CD4-positive, alpha-beta T cell treated with Interleukin-12 subunit alpha and Interleukin-12 subunit beta, for 1 hour (primary cell): Measurements from ENCODE around the gene PYM1.

ENCODE experiments used
- DNase-seq: peaks from one replicate; pipeline ENCODE4 v3.0.0-alpha.2; 2020

PYM1 gene

DNA sequence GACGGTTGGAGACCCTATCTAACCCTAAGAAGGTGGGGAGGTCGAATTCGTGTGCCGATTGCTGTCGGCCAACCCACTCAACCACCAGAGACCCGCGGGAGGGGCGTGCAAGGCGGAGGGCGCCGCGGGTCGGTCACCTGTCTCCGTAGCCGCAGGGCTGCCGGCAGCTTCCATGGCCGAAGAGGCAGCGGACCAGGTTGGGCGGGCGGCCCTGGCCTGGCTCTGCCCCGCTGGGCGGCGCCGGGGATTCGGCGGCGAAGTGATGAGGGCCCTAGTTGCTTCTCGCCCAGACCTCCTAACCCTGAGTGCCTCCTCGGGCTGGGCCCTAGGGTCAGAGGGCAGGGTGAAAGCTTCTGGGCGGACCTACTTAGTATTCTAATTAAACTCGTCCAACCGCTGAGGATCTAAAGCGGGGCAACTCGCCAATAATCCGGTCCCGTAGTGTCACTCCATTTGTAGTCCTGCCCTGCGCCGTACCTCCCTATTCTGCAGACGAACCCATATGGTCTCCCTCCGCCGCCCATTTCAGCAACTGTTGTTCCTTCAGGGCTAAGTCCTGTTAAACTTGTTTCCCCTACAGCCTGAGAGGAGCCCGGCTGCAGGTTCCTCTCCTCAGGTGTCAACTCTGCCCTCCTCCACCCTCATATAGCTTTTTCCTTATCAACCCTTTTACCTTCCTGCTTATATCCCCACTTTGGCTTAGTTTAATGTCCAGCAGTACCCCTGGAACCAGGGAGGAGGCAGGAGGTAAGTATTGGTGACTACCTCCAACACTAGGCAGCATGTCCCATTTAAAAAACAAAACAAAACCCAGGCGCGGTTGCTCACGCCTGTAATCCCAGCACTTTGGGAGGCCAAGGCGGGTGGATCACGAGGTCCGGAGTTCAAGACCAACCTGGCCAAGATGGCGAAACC lies at the start of gene PYM1:
PYM1 (minus strand) TSS at position 307 of the 915 bp plus-strand sequence; CDS start at position 174, 133 bp downstream.
- peak; percentile 78 for DNase-seq

DNA sequence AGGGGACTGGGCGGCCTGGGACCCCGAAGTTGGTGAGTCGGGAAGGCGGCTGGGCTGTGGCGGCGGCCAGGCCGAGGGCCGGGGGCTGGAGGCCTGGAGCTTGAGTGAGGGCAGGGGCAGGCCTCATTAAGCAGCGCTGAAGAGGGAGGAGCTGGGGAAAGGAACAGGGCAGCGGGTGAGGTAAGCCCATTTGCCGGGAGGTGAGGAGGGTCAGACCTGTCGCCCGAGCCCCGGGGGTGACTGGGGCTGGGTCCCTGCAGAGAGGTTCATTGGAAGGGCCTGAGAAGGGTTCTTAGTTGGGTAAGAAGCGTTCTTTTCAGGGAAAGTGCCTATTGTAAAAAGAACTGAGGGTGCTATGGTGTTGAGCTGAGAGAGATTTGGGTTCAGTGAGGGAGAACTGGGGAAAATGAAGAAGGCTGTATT lies 46.6 kb upstream of the PYM1 start:
- DNase-seq = peak; percentile 41

DNA sequence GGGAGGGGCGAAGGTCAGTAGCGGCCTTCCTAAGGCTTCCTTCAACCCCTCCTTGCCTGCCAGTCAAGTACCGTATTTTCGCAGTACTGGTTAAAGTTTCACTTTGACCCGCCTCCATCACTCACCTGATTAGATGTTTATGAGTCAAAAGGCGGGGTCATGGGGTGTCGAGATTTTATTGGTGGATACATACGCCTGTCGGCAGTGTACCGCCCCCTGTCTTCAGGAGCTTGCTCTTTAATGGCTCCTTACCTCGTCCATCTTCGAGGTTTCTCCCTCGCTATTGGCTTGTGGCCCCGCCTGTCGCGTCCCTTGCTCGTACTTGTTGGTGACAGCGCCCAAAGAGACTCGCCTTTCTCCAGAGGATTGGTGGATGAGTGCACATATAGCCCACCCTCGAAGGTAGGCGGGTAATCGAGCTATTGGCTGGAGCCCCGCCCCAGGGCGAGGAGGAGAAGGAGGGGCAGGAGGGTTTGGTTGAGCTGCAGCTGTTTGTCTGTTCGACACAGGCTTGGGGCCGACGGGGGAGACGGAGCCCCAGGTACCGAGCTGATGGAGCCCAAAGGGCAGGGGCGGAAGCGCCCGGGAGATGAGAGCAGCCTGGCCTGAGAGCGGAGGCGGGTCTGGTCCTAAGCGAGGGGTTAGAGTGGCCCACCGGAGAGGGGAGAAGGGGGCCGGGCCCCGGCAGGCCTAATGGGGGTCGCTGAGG lies 46.1 kb upstream of the PYM1 start, which contains the start of gene RAB5B:
RAB5B (plus strand) TSS at position 480 of the 709 bp plus-strand sequence. CDS start 12,883 bp downstream, outside the sequence.
- DNase-seq = peak; percentile 100

DNA sequence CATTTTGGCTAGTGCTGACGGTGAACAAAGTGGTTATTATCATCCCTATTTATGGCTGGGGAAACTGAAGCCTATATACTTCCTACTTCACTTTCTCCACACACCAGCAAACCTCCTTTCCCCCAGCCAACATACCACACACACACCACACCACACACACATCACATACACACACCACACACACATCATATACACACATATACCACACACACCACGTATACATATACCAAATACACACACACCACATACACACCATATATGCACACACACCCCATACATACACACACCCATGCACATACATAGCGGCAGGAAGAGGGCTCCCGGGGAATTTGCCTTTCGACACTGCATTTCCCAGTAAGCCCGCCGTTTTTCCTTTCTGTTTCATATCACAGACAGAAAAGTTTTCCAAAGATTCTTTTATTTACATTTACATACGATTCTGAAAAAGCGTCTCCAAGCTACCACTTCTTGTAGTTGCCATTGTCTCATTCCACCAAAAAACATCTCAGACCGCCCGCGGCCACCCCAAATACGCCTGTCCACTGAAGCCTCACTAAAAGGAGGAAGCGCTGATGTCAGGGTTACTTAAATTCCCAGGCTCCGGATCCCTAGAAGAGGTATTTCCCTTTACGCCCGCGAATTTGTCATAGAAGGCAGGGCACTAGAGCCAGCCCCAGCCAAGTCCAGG lies 45.4 kb upstream of the PYM1 start:
- peak; percentile 47 for DNase-seq

DNA sequence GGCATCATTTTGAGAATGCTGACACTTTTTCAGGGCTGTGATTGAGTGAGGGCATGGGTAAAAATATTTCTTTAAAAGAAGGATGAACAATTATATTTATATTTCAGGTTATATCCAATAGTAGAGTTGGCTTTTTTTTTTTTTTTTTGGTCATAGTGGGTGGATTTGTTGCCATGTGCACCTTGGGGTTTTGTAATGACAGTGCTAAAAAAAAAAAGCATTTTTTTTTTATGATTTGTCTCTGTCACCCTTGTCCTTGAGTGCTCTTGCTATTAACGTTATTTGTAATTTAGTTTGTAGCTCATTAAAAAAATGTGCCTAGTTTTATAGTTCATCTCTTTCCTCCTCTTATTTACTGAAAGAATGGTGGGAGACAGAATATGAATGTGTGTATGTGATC lies 44.8 kb upstream of the PYM1 start:
- no peak for DNase-seq

DNA sequence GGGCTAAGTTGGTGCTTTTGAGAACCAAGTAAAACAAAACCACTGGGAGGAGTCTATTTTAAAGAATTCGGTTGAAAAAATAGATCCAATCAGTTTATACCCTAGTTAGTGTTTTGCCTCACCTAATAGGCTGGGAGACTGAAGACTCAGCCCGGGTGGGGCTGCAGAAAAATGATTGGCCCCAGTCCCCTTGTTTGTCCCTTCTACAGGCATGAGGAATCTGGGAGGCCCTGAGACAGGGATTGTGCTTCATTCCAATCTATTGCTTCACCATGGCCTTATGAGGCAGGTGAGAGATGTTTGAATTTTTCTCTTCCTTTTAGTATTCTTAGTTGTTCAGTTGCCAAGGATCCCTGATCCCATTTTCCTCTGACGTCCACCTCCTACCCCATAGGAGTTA lies 44.3 kb upstream of the PYM1 start:
- DNase-seq = no peak

DNA sequence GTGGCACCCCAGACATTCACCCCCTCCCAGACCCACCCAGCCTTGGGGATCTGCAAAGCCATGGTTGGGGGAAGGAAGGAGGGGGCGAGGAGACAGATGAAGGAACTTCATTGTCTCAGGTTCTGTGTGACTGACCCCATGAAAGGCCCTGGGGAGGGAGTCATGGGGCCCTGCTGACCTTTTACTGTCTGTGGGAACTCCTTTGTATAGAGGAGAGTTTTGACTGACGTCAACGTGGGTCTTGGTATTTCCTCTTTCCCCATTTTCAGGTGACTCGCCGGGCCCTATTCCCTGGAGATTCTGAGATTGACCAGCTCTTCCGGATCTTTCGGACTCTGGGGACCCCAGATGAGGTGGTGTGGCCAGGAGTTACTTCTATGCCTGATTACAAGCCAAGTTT lies 43.1 kb upstream of the PYM1 start:
- DNase-seq = no peak

DNA sequence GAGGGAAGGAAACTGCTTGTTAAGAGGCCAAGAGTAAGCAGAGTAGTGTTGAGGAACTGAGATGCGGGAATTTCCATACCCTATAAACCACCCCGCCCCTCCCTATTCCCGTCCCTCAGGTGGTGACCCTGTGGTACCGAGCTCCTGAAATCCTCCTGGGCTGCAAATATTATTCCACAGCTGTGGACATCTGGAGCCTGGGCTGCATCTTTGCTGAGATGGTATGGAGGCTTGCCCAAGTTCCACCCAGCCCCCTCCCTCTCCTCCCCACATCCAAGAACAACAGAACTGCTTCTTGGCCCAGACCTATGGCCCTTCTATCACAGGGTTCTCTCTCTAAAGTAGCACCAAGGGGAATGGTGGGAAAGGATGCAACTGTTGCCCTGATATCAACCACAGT lies 41.7 kb upstream of the PYM1 start:
- DNase-seq = no peak

DNA sequence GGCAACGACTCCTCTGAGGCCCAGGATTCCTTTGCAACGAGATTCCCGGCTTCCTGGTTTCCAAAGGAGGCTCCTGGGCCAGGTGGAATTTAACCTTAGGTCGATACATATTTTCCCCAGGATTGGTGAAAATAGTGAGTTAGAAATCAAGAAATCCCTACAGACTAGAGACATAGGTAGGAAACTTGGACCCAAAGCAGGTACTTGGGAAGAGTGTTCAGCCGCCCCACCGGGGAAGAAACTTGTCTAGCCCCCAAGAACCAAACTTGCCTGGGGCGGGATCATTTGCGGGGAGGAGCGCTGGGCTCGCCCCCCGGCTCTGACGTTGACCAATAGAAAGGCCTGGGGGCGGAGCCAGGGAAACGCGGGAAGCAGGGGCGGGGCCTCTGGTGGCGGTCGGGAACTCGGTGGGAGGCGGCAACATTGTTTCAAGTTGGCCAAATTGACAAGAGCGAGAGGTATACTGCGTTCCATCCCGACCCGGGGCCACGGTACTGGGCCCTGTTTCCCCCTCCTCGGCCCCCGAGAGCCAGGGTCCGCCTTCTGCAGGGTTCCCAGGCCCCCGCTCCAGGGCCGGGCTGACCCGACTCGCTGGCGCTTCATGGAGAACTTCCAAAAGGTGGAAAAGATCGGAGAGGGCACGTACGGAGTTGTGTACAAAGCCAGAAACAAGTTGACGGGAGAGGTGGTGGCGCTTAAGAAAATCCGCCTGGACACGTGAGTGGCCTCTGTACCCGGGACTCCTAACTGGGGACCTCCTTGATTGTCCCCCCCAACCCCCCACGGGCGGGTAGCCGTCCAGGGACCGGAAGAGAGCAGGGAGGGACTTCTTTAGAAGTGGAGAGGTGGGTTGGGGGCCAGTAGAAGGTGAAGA lies 39.0 kb upstream of the PYM1 start, which contains the start of gene CDK2:
CDK2 (plus strand) TSS at position 423 of the 874 bp plus-strand sequence; CDS start at position 602, 179 bp downstream.
- DNase-seq = peak; percentile 90

DNA sequence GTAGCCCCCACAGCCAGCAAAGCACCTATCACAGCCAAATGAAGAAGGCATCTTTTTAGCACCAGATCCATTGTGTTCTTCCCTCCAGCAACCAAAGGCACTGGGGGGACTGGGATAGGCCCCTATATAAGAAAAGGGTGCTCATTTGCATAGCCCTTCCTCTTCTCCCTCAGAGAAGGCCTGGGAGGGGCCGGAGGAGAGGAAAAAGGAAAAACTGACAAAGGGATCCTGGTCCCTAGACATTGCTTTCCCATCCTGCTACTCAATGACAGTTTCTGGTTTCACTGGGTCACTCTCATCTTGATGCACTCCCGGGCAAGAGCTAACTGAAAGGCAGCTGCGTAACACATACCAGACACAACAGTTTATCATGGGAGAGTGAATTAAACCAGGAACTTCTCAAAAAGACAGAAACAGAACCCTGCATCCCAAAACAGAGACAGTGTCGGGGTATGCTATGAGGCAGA lies 38.3 kb upstream of the PYM1 start, which contains the start of gene PMEL:
PMEL (minus strand) TSS at position 102 of the 467 bp plus-strand sequence; CDS start at position 71, 31 bp downstream.
- no peak for DNase-seq

DNA sequence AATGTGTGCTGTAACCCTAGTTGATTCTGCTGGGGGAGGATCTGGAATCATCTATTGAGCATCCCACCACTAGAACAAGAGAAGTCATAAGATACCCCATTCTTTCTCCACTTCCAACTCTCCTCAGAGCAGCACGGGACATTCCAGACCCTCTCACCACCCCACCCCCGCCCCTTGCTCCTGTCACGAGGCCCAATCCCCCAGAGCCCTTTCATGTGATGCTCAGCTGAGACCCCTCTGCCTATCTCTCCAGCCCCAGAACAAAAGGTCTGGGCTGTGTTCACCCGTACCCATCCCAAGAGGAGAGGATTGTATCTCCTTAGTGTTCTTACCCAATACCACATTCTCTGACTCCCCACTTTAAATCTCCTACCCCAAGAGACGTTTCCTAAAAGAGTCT lies 37.5 kb upstream of the PYM1 start:
- DNase-seq = no peak

DNA sequence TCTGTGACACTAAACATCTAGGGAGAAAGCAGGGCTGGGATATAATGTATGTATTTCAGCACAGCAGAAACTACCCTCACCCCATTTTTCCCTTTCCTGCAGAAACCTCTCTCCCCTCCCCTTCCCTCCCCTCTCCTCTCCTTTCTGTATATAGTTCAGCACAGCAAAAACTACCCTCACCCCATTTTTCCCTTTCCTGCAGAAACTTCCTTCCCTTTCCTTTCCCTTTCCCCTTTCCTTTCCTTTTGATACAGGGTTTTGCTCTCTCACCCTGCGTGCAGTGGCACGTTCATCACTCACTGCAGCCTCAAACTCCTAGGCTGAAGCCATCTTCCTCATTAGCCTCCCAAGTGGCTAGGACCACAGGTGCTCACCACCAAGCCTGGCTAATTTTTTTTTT lies 36.1 kb upstream of the PYM1 start:
- no peak for DNase-seq

DNA sequence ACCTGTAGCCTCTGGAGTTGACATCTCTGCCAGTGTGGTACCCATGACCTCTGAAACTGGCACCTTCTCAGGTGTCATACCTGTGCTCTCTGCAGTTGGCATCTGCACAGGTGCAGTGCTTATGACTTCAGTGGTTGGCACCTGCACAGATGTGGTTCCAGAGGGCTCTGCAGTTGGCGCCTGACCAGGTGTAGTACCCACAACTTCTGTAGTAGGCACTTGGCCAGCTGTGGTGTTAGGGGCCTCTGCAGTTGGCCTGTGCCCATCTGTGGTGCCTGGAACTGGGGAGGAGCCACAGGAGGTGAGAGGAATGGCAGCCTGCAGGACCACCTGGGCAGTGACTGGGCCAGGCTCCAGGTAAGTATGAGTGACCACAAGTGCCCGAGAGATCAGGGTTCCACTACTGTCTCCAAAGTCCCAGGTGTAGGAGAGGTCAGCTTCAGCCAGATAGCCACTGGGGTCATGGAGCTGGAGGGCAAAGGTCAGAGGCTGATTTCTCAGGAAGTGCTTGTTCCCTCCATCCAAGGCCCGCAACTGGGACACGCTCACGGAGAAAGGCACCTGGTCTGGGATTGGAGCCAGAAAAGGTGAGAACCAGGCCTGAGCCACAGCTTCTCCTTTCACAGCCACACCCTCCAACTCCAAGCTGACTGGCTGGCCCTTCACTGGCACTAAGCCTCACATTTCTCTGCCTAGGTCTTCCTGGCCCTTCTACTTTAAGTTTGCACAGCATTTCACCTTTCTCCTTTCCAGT lies 29.6 kb upstream of the PYM1 start:
- no peak for DNase-seq

DNA sequence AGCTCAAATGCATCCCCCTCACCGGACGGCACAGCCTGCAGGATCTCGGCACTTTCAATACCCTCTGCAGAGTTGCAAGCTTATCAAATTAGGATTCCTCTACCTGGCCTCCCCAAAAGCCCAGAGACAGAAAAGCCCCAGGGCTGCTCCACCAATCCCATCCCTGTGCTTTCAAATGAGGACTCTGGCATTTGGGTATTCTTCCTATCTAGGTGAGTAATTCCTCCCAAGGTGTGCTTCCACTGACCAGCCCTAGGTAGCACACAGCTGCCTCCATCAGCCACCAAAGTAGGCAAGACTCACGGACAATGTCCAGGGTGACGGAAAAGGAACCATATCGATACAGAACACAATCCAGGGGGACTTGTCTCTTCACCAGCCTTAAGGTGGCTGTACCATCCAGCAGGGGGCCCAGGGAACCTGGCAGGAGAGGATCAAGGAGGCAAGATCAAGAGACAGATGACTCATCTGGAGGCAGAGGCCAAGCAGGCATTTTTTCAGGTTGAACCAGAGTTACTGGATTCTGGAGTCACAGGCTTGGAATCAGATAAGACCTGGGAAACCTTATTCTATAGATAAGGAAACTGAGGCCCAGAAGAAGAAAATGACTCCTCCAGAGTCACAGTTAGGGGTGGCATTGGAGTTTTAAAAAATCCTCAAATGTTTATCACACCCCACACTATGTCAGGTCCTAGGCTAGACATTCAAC lies 28.3 kb upstream of the PYM1 start:
- peak; percentile 38 for DNase-seq

DNA sequence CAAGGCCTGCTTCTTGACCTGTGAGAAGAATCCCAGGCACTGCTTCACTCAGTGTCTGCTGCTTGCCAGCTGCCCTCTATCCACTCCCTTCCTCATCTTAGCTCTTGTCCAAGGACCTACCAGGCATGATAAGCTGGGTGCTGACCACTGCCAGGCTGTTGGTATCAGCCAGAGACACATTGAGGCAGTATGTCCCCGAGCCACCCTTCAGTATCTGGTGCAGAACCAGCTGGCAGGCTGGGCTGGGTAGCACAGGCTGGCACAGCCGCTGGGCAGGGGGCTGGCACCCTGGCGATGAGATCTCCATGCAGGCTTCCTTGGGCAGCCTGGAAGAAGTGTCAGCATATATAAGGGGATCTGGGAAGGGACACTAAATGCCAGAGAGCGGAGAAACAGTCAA lies 27.6 kb upstream of the PYM1 start:
- no peak for DNase-seq

DNA sequence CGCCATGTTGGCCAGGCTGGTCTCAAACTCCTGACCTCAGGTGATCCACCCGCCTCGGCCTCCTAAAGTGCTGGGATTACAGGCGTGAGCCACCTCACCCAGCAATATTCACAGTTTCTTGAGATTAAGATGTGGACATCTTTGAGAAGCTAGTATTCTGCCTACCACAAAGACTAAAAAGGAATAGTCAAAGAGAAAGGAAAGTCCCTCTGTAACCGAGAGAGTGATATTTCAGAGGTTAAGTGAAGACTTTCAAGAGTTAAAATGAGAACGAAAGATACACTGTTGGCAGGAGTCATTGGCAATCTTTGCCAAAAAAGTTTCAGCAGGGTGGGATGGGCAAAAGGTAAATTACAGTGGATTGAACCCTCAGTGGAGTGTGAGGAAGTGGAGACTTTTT lies 18.9 kb upstream of the PYM1 start:
- DNase-seq = no peak

DNA sequence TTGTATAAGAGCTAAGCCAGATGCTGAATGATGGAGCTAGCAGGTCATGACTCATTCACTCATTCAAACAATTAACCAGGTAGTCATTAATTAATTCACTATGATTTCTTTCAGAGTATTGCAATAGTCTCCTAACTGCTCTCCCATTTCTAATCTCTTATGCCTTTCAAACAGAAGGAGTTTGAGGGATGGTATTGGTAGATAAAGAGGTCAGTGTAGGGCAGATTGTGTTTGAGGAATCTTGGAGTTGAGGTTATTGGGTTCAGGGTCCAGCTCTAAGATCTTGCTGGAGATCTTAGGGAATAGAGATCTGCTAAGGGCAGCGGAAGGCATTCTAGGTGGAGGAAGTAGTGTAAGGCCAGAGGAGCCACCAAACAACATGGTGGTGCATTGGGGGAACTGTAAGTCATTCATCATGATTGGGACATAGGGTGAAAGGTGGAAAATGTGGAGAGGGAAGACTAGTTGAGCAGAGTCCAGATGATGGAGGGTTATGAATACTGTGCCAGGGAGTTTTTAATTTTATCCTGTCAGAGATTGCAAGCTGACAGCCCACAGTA lies 15.0 kb upstream of the PYM1 start:
- no peak for DNase-seq

DNA sequence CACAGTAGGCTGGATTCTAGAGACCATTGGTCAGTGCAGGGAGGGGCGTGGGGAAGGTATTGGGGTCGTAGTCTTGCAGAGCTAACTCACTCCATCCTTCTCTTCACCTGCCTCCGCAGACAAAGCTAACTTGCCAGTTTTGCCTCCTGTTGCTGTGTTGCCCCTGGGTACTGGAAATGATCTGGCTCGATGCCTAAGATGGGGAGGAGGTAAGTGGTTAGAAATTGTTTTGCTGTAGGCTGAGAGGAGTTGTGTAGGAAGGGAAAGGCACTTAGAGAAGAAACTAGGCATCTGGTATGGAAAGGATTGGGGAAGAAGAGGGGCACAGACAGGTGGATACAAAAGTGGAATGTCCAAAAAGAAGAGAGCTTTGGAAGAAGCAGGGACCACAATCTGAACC lies 14.4 kb upstream of the PYM1 start:
- DNase-seq = no peak

DNA sequence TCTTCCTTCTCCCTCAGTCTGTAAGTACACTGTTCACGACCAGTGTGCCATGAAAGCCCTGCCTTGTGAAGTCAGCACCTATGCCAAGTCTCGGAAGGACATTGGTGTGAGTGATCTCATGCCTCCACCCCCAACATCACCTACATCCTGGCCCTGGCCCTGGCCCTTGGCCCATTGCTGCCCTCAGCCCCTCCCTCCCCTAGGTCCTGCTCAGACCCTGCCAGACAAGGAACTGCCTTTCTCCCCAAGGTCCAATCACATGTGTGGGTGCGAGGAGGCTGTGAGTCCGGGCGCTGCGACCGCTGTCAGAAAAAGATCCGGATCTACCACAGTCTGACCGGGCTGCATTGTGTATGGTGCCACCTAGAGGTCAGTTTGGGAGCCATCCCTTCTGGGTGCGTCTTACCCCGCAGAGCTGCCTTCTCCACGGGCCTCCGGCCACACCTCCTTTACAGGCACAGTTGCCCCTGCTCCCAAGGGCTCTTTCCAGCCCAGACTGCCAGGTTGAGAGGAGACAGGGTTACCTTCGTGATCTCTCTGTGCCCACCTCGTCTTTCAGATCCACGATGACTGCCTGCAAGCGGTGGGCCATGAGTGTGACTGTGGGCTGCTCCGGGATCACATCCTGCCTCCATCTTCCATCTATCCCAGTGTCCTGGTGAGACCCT lies 12.5 kb upstream of the PYM1 start:
- peak; percentile 90 for DNase-seq
